Activated T-helper 1 cell treated with anti-CD3 and anti-CD28 coated beads, Interleukin-2, amount 50 U/mL, for 16 hours (primary cell): Measurements from ENCODE around the gene WSB1.
"Not testable (repeated sequence)": the region's sequence is repeated elsewhere in the genome, so short reads cannot be mapped to it uniquely, and the experiment has no call there.

Experiments
- DNase-seq, 2 donors: peaks; one replicate each; pipeline ENCODE4 v3.0.0-alpha.2; 2020; ENCODE audit warnings: low read depth in 1 of 2, low spot score in 1 of 2

Gene WSB1

GRCh38 chr17:27293898-27294688, at the start of gene WSB1:
Gene WSB1 (plus strand): TSS chr17:27294114. CDS start chr17:27294396, 282 bp downstream.
- peak; percentile 84 to 87 for DNase-seq

- DNase-seq: no peak
These were observed 49.3 kb upstream of the WSB1 start for GRCh38 chr17:27244491-27245223.

DNA sequence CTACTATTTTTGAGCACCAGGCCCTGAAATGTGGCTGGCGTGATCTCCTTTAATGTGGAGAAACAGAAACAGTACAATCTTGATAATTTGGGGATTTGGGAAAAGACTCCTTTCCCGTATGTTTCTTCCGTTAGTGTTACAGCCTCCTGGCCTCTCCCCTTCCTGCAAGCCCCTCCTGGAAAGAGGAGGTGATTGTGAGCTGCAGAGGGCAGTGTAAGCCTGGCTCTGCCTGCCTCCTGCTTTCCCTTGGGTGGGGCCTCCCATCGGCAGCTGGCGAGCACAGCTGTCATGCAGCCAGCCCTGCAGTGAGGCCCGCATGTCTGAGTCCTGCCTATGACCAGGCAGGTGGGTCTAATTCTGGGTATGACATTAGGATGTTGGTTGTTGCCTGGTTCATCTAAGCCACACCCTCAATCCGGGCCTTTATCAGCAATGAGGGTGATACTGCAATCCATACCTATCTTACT, 48.7 kb upstream of the WSB1 start:
- DNase-seq: peak in 1 of 2 donors; percentile 11

DNA sequence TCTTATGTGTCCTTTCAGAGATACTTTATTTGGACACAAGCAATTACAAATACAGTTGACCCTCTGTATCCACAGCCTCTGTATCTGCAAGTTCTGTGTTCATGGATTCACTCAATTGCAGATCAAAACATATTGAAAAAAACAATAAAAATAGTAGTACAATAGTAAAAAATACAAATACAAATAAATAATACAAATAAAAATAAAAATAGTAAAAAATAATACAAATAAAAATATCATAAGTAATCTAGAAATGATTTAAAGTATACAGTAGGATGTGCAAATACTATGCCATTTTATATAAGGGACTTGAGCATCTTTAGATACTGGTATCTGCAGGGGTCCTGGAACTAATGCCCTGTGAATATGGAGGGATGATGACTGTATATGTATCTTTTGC, 47.4 kb upstream of the WSB1 start:
- no peak for DNase-seq

DNA sequence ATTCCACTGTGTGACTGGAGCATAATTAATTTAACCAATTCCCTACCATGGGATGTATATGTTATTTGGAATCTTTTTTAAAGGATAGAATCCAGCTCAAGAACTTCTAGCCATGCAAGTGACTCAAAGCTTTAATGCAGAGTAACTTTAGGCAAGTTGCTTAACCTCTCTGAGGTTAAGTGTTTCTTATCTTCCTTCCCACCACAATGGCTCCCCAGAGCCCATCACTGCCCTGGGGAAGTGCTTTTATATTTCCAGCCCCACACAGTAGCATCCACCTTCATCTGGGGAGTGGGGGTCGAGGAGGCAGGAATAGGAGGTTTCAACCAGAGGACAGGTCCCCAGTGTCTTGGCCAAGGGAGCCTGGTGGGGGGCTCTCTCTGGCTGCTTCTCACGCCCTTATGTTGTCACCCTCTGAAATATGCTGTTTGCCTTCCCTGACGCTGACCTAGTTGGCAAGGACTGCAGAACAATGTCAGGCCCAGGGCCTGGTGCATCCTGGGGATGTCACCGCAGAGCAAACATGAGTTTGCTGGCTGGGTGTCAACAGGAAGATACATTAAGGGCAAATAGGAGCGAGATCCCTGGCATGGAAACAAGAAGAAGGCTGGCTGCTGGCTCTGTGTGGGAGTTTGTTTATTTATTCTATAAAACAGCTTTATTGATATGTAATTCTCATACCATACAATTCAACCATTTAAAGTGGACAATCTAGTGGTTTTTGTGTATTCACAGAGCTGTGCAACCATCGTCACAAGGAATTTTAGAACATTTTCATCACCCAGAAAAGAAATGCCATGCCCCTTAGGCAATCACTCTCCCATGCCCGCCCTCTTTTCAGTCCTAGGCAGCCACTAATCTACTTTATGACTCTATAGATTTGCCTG, 46.6 kb upstream of the WSB1 start:
- no peak for DNase-seq

DNA sequence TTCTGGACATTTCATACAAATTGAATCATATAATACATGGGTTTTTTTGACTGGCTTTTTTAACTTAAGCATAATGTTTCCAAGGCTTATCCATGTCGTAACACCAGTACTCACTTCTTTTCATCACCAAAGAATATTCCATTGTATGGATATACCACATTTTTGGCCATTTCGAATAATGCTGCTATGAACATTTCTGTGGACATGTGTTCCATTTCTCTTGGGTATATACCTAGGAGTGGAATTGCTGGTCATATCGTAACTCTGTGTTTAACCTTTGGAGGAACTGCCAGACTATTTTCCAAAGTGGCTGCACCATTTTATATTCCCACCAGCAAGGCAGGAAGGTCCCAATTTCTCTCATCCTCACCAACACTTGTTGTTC, 46.0 kb upstream of the WSB1 start:
- no peak for DNase-seq

- not testable (repeated sequence) for DNase-seq
These were observed 43.1 kb upstream of the WSB1 start for GRCh38 chr17:27250791-27251190.

DNA sequence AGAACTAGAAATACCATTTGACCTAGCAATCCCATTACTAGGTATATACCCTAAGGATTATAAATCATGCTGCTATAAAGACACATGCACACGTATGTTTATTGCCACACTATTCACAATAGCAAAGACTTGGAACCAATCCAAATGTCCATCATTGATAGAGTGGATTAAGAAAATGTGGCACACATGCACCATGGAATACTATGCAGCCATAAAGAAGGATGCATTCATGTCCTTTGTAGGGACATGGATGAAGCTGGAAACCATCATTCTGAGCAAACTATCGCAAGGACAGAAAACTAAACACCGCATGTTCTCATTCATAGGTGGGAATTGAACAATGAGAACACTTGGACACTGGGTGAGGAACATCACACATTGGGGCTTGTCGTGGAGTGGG, 39.1 kb upstream of the WSB1 start:
- DNase-seq: not testable (repeated sequence)

DNA sequence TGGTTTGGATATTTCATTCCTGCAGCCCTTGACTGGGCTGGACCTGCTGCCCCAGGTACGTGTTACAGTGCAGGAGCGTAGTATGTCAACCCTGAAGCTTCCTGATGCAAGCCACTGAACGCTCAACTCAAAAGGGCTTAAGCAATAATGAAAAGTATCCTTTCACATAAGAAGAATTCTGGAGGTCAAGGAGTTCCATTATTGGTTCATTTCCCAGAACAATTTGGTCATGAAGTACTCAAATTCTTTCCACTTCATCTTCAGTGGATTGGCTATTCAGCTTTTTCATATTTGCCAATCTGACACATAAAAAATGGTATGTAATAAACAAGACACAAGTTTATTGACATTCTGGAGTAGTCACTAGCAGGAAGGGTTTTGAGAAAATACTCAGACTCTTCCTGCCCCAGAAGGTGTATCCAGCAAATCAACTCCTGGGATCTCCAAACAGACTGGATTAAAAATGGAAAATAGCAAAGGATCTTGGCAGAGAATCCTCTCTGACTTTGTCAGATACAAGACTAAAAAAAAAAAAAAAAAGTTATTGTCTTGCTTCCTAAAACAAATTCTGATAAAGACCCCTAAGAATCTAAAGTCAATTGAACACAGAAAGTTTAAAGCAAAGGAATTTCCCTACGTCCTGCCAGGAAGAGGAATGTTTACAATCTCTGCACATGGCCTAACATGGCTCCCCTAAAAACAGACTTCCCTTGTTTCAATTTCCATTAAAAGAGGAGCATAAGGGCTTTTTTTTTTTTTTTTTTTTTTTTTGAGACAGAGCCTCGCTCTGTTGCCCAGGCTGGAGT, 37.5 kb upstream of the WSB1 start:
- DNase-seq: no peak

DNA sequence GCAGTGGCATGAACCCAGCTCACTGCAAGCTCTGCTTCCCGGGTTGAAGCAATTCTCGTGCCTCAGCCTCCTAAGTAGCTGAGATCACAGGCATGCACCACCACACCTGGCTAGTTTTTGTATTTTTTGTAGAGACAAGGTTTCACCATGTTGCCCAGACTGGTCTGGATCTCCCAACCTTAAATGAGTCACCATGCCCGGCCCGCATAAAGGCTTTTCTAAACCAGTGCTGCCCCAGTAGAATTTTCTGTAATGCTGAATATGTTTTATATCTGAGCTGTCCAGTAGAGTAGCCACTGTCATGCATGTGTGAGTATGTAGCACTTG, 36.9 kb upstream of the WSB1 start:
- no peak for DNase-seq

GRCh38 chr17:27259356-27259755, 34.6 kb upstream of the WSB1 start:
- DNase-seq: no peak

GRCh38 chr17:27263386-27263785, 30.5 kb upstream of the WSB1 start:
- no peak for DNase-seq

- no peak for DNase-seq
These were observed 29.7 kb upstream of the WSB1 start for GRCh38 chr17:27264068-27264812.

DNA sequence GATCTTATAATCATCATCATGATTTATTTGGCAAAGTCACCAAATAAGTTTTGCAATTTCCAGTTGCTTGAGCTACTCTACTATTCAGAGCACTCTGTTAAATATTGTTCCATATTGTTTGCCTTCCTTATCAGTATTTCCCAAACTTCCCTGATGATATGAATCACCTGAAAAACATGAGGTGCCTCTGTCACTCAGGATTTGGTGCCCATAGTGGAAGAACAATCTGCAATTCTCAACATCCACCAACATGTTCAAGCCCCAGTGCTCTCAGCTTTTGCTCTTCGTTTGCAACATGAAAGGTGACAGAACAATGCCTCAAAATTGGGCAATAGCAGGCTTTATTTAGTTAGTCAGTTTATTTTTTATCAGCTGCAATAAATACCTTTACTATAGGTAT, 28.6 kb upstream of the WSB1 start:
- no peak for DNase-seq

DNA sequence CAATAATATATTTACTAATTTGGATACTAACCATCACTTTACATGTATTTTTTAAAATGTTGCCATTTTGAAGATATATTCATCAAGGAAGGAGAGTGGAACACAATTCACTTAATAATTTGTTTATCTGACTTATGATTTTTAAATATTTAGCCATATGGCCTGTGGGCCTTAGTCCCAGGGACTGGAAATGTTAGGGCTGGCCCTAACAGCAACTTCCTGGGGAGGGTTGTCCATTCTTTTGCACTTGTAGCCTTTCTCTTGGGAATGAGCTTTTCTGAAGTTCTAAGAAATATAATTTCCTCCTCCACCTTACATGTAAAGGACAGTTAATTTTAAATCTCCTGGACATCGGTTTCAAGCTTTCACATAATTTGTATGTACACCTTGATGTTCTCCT, 27.7 kb upstream of the WSB1 start:
- DNase-seq: no peak

- DNase-seq: no peak
These were observed 25.4 kb upstream of the WSB1 start for GRCh38 chr17:27268394-27269085.

- DNase-seq: no peak
These were observed 24.7 kb upstream of the WSB1 start for GRCh38 chr17:27269201-27269600.

GRCh38 chr17:27269974-27270373, 23.9 kb upstream of the WSB1 start:
- no peak for DNase-seq

- DNase-seq: no peak
These were observed 17.2 kb upstream of the WSB1 start for GRCh38 chr17:27276653-27277156.
